ENCODE results near the gene CEL. TPM values are rescaled to one million over a fixed set of nuclear protein-coding genes. Genes with fewer than 3 reads are reported as not detected.

The CEL gene
- total RNA-seq, 2 donors from 2014 or later: 1.7 to 3.3 TPM

DNA sequence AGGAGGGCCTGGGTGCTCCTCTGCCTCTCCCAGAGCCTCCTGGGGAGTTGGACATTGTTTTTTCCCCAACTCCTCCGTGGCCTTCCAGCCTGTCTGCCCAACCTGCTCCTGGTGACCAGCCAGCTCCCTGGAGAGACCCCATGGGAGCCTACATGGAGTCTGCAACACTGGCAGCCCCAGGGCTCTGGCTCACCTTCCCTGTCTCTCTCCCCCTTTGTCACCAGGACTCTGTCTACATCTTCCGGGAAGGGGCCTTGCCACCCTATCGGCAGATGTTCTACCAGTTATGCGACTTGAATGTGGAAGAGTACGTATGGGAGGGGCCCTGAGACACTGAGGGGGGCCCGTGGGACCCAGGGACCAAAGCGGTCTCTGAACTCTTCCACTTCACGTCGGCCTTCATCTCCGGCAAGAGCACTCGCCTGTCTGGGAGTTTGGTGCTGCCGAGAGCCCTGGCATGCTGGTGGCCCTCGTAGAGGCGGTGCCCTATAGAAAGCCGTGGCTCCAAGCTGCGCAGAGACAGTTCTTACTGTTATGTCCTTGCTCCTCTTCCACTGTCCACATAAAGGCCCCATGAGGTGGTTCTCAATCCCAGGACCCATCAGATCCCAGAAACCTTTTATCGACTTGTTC lies 5.9 kb upstream of the CEL start:
- Histone ChIP-seq H3K9ac (ENCODE audit: extremely low read depth, low read length, poor library complexity, severe bottlenecking) (no peak overlapping the region), H3K4me3 (ENCODE audit: low read length) (no peak overlapping the region), H3K36me3 (ENCODE audit: control insufficient read depth, insufficient read depth, low read length) (peaks cover 52% of the 10 kb centered on the region), H3K27ac (ENCODE audit: low read depth, low read length) (no peak overlapping the region), H3K4me1 (ENCODE audit: control insufficient read depth, insufficient read depth, low read length) (peaks cover 2% of the 10 kb centered on the region), H3K9me3 (ENCODE audit: control insufficient read depth, low read length) (no peaks in the 10 kb centered on the region), H3K27me3 (ENCODE audit: control insufficient read depth, insufficient read depth, low read length, poor library complexity, severe bottlenecking) (no peaks in the 10 kb centered on the region)
- TF ChIP-seq, protein P1, sequence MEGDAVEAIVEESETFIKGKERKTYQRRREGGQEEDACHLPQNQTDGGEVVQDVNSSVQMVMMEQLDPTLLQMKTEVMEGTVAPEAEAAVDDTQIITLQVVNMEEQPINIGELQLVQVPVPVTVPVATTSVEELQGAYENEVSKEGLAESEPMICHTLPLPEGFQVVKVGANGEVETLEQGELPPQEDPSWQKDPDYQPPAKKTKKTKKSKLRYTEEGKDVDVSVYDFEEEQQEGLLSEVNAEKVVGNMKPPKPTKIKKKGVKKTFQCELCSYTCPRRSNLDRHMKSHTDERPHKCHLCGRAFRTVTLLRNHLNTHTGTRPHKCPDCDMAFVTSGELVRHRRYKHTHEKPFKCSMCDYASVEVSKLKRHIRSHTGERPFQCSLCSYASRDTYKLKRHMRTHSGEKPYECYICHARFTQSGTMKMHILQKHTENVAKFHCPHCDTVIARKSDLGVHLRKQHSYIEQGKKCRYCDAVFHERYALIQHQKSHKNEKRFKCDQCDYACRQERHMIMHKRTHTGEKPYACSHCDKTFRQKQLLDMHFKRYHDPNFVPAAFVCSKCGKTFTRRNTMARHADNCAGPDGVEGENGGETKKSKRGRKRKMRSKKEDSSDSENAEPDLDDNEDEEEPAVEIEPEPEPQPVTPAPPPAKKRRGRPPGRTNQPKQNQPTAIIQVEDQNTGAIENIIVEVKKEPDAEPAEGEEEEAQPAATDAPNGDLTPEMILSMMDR (conservative IDR thresholded peaks at IDR 0.05): no peak
- peaks cover 16% of the 10 kb centered on the region for H3K4me1 Mint-ChIP-seq
- H3K9me3 Mint-ChIP-seq: no peaks in the 10 kb centered on the region
- H3K4me3 Mint-ChIP-seq: no peak overlapping the region
- H3K36me3 Mint-ChIP-seq (ENCODE audit: low read depth): peaks cover 64% of the 10 kb centered on the region
- WGBS, 2 experiments (ENCODE audit: insufficient coverage in 1 of 2, insufficient read length in 1 of 2): 95 to 97% methylated on average over 17 of the region's 17 CpGs
- no peak overlapping the region for H3K27ac Mint-ChIP-seq
- DNase-seq: no peak
- peaks cover 14% of the 10 kb centered on the region for H3K27me3 Mint-ChIP-seq (ENCODE audit: insufficient read depth)

DNA sequence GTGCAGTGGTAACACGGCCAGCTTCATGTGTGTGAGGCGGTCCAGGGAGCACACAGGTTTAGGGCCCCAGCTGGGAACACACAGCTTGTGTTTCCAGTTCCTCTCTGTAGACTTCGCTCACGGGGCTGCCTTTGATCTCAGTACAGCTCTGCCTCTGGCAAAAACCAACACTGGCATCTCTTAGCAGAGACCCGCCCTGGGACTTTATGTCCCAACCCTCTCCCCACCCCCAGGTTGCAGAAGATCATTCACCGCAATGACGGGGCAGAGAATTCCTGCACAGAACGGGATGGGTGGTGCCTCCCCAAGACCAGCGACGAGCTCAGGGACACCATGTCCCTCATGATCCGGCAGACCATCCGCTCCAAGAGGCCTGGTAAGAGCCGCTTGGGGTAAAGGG lies 5.2 kb upstream of the CEL start:
- no peak overlapping the region for H3K4me3 Mint-ChIP-seq
- Histone ChIP-seq H3K4me1 (ENCODE audit: control insufficient read depth, insufficient read depth, low read length) (peaks cover 6% of the 10 kb centered on the region), H3K9me3 (ENCODE audit: control insufficient read depth, low read length) (no peaks in the 10 kb centered on the region), H3K27me3 (ENCODE audit: control insufficient read depth, insufficient read depth, low read length, poor library complexity, severe bottlenecking) (no peaks in the 10 kb centered on the region), H3K9ac (ENCODE audit: extremely low read depth, low read length, poor library complexity, severe bottlenecking) (no peak overlapping the region), H3K36me3 (ENCODE audit: control insufficient read depth, insufficient read depth, low read length) (peaks cover 46% of the 10 kb centered on the region), H3K4me3 (ENCODE audit: low read length) (no peak overlapping the region), H3K27ac (ENCODE audit: low read depth, low read length) (no peak overlapping the region)
- WGBS, 2 experiments (ENCODE audit: insufficient coverage in 1 of 2, insufficient read length in 1 of 2): 94% methylated on average over 9 to 13 of the region's 13 CpGs
- H3K9me3 Mint-ChIP-seq: no peaks in the 10 kb centered on the region
- TF ChIP-seq, protein P1 (conservative IDR thresholded peaks at IDR 0.05): no peak
- DNase-seq: no peak
- H3K27ac Mint-ChIP-seq: no peak overlapping the region
- H3K4me1 Mint-ChIP-seq: peaks cover 19% of the 10 kb centered on the region
- H3K36me3 Mint-ChIP-seq (ENCODE audit: low read depth): peaks cover 57% of the 10 kb centered on the region
- peaks cover 14% of the 10 kb centered on the region for H3K27me3 Mint-ChIP-seq (ENCODE audit: insufficient read depth)

DNA sequence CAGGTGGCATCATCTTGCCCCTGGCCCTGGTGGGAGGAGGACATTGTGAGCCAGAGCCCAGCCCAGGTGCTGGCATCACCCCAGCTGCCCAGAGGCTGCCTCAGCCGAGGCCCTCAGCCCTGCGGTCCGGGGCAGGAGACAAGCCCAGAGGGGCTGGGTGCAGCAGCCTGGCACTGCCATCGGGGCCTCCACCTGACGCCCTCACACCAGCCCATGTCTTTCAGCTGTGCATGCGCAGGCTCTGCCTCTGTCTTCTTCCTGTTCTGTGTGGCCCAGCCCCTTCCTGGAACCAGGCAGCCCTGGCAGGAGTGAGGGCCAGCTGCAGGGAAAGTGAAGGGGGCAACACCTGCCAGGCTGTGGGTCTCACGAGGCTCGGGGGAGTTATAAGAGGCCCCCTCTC lies 4.8 kb upstream of the CEL start:
- Histone ChIP-seq H3K27me3 (ENCODE audit: control insufficient read depth, insufficient read depth, low read length, poor library complexity, severe bottlenecking) (no peaks in the 10 kb centered on the region), H3K36me3 (ENCODE audit: control insufficient read depth, insufficient read depth, low read length) (peaks cover 41% of the 10 kb centered on the region), H3K27ac (ENCODE audit: low read depth, low read length) (no peak overlapping the region), H3K9ac (ENCODE audit: extremely low read depth, low read length, poor library complexity, severe bottlenecking) (no peak overlapping the region), H3K9me3 (ENCODE audit: control insufficient read depth, low read length) (no peaks in the 10 kb centered on the region), H3K4me3 (ENCODE audit: low read length) (no peak overlapping the region), H3K4me1 (ENCODE audit: control insufficient read depth, insufficient read depth, low read length) (peaks cover 7% of the 10 kb centered on the region)
- H3K36me3 Mint-ChIP-seq (ENCODE audit: low read depth): peaks cover 54% of the 10 kb centered on the region
- no peak overlapping the region for H3K4me3 Mint-ChIP-seq
- TF ChIP-seq, protein P1 (conservative IDR thresholded peaks at IDR 0.05): no peak
- H3K9me3 Mint-ChIP-seq: no peaks in the 10 kb centered on the region
- H3K27me3 Mint-ChIP-seq (ENCODE audit: insufficient read depth): peaks cover 14% of the 10 kb centered on the region
- no peak for DNase-seq
- H3K27ac Mint-ChIP-seq: no peak overlapping the region
- peaks cover 19% of the 10 kb centered on the region for H3K4me1 Mint-ChIP-seq
- WGBS, 2 experiments (ENCODE audit: insufficient coverage in 1 of 2, insufficient read length in 1 of 2): 95 to 96% methylated on average over 4 to 8 of the region's 8 CpGs
